ENCODE results near the gene HBD. TPM values are rescaled to one million over a fixed set of nuclear protein-coding genes. Genes with fewer than 3 reads are reported as not detected.

HBD gene
- total and polyA plus RNA-seq, 9 of the 15 experiments (the other 6 are each of a cell fraction or from before 2014, with no cell fraction given): 11.8 to 169 (median 36.0) TPM

- TF ChIP-seq TOE1 (IDR thresholded peaks at IDR 0.05; ENCODE audit: borderline replicate concordance) (no peak), TOE1 (CRISPR knock-in tag; IDR thresholded peaks at IDR 0.05; ENCODE audit: borderline replicate concordance, low read depth) (no peak), TGIF2 (CRISPR knock-in tag; IDR thresholded peaks at IDR 0.05) (no peak), CREB1 (IDR thresholded peaks at IDR 0.05) (no peak), CREB1 (CRISPR knock-in tag; IDR thresholded peaks at IDR 0.05) (no peak), SLC30A9 (CRISPR knock-in tag; IDR thresholded peaks at IDR 0.05) (no peak), ZNF707 (CRISPR knock-in tag; conservative IDR thresholded peaks at IDR 0.05) (no peak), ARID4B (CRISPR knock-in tag; IDR thresholded peaks at IDR 0.05) (no peak), EP400 (IDR thresholded peaks at IDR 0.05) (peak; percentile 24; the same call in 1 of the 2 replicates), ZZZ3 (IDR thresholded peaks at IDR 0.05) (no peak), RNF219 (CRISPR knock-in tag; IDR thresholded peaks at IDR 0.05) (no peak), ZNF589 (CRISPR knock-in tag; IDR thresholded peaks at IDR 0.05; ENCODE audit: low read depth) (no peak), SRSF1 (IDR thresholded peaks at IDR 0.05; ENCODE audit: low read depth, low read length) (no peak), ZNF143 (CRISPR knock-in tag; IDR thresholded peaks at IDR 0.05) (no peak), POLR2AphosphoS5 (IDR thresholded peaks at IDR 0.05; ENCODE audit: control insufficient read depth, insufficient read depth, low read depth, low read length) (no peak), UBTF (IDR thresholded peaks at IDR 0.05; ENCODE audit: borderline replicate concordance in 1 of 2, low read depth in 2 of 2, low read length in 2 of 2) (peak in 1 of 2 experiments; percentile 41; a peak in 1 of 4 replicates), CTCF (IDR thresholded peaks at IDR 0.05 in 2 of 3, conservative IDR thresholded peaks at IDR 0.05 in 1 of 3; ENCODE audit: insufficient read depth in 2 of 3, low read depth in 1 of 3, low read length in 3 of 3) (peak; percentile 78 to 89 (median 79)), POLR3G (IDR thresholded peaks at IDR 0.05; ENCODE audit: extremely low read depth, insufficient read length, insufficient replicate concordance) (no peak)
Measured at GRCh38 chr11:5204787-5205186, 29.5 kb downstream of the HBD start (continued).

Data from K562 (cell line).